PFSK-1 (cell line): ENCODE measurements around the gene HECTD1.

Experiments used
- POLR2AphosphoS5 ChIP-seq: IDR thresholded peaks from 2 replicates; pipeline ENCODE4 v1.6.1; 2012; ENCODE audit warnings: low read depth, mild to moderate bottlenecking, control low read depth, low read length, moderate library complexity
- REST ChIP-seq, 2 experiments: IDR thresholded peaks; 2 replicates each; pipeline versions ENCODE4 v1.6.1 to v1.8.0; 2011 to 2012; ENCODE audit warnings: low read depth in 2 of 2, low read length in 2 of 2, control low read depth in 1 of 2, inconsistent platforms in 1 of 2, mild to moderate bottlenecking in 1 of 2, moderate library complexity in 1 of 2; ENCODE audit not compliant: insufficient read depth in 1 of 2
- SIN3A ChIP-seq: IDR thresholded peaks from 2 replicates; pipeline ENCODE4 v1.6.1; 2012; ENCODE audit warnings: mild to moderate bottlenecking, low read length, moderate library complexity, borderline replicate concordance; ENCODE audit not compliant: insufficient read depth

GRCh38 chr14:31057701-31058364, 149.8 kb downstream of the HECTD1 start:
- TF ChIP-seq POLR2AphosphoS5 (no peak), REST (IDR thresholded peaks at IDR 0.05; ENCODE audit: insufficient read depth in 1 of 2, low read depth in 2 of 2, low read length in 2 of 2) (no peak), SIN3A (no peak)
